ENCODE measurements around the gene NFIB. TPM values are rescaled to one million over a fixed set of nuclear protein-coding genes. Genes with fewer than 3 reads are reported as not detected.

NFIB gene
- total and polyA plus RNA-seq, 2 of the 8 experiments (the other 6 are each of a cell fraction or from before 2014, with no cell fraction given) = 2.6 to 13.1 TPM

DNA sequence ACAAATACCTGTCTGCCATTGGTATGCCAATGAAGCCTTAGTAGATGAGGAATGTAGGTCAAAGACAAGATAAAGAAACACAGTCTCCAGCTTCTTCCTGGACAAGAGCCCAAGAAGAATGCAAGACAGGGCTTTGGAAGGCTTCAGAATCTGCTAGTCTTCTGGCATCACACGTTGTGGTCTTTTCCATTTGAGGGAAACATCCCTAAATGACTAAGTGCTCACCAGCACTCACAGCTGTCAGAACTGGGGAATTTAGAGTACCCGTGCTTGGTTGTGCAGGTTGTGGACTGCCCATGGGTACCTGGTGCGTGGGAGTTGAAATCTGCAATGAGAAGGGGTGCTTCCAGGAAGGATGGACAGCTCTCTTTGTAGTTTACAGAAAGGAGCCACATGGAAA lies 27.1 kb upstream of the NFIB start (continued):
- TF ChIP-seq RBBP5 (IDR thresholded peaks at IDR 0.05; ENCODE audit: borderline replicate concordance, low read depth, low read length) = no peak
- no peak for TF ChIP-seq CHD1 (IDR thresholded peaks at IDR 0.05; ENCODE audit: low read depth, low read length)
- TF ChIP-seq NANOG (IDR thresholded peaks at IDR 0.05; ENCODE audit: insufficient read depth, low read depth, low read length, poor library complexity, severe bottlenecking) = no peak
